HepG2 (cell line): ENCODE data around the gene SLC5A6. TPM values are rescaled to one million over a fixed set of nuclear protein-coding genes. Genes with fewer than 3 reads are reported as not detected.
A peak's percentile ranks its signal among the peaks of the same experiment; 100 is the strongest.

ENCODE experiments used
- BHLHE40 ChIP-seq: IDR thresholded peaks from 2 replicates; pipeline ENCODE4 v1.6.1; 2011; ENCODE audit warnings: low read length, improper control_type of control experiment
- EP300 ChIP-seq, 3 experiments: sonication (generic) in 1 of 3; formaldehyde crosslinking in 1 of 3; IDR thresholded peaks; 2 replicates each; pipeline versions ENCODE4 v1.5.1 to v1.6.1; 2011 to 2020; ENCODE audit warnings: low read depth in 2 of 3, low read length in 2 of 3, borderline replicate concordance in 1 of 3, improper control_type of control experiment in 1 of 3, mild to moderate bottlenecking in 1 of 3, missing genetic modification reagents in 1 of 3, moderate library complexity in 1 of 3
- FOXO1 ChIP-seq: sonication (generic); formaldehyde crosslinking; IDR thresholded peaks from 2 replicates; pipeline ENCODE4 v1.4.0; 2020; ENCODE audit warnings: missing genetic modification reagents
- GATAD1 ChIP-seq: IDR thresholded peaks from 2 replicates; pipeline ENCODE4 v1.6.1; 2016; ENCODE audit warnings: missing genetic modification reagents, missing compliant biosample characterization
- GLI4 ChIP-seq: sonication (generic); formaldehyde crosslinking; IDR thresholded peaks from 2 replicates; pipeline ENCODE4 v1.5.1; 2020; ENCODE audit warnings: missing genetic modification reagents, mild to moderate bottlenecking, moderate library complexity, borderline replicate concordance
- HDAC2 ChIP-seq: sonication (generic); formaldehyde crosslinking; IDR thresholded peaks from 2 replicates; pipeline ENCODE4 v1.4.0; 2020; ENCODE audit warnings: missing genetic modification reagents
- KAT8 ChIP-seq: IDR thresholded peaks from 2 replicates; pipeline ENCODE4 v1.6.1; 2016; ENCODE audit warnings: missing genetic modification reagents, missing compliant biosample characterization
- KLF6 ChIP-seq: IDR thresholded peaks from 2 replicates; pipeline ENCODE4 v1.8.0; 2016; ENCODE audit warnings: missing biosample characterization, missing genetic modification reagents
- NCOA2 ChIP-seq: sonication (generic); formaldehyde crosslinking; IDR thresholded peaks from 2 replicates; pipeline ENCODE4 v1.8.0; 2022; ENCODE audit warnings: inconsistent platforms
- NFE2L2 ChIP-seq: fragments of 150-350 bp; IDR thresholded peaks from 2 replicates; pipeline ENCODE4 v1.6.1; 2014; ENCODE audit warnings: low read length
- POLR2A ChIP-seq, 2 experiments: IDR thresholded peaks; 2 replicates each; pipeline ENCODE4 v1.6.1; 2011; ENCODE audit warnings: low read depth in 2 of 2, low read length in 2 of 2, mild to moderate bottlenecking in 1 of 2, moderate library complexity in 1 of 2; ENCODE audit not compliant: insufficient read depth in 1 of 2
- ZNF17 ChIP-seq: sonication (generic); formaldehyde crosslinking; IDR thresholded peaks from 2 replicates; pipeline ENCODE4 v1.5.0; 2020; ENCODE audit warnings: mild to moderate bottlenecking, missing genetic modification reagents
- ZNF772 ChIP-seq: sonication (generic); formaldehyde crosslinking; IDR thresholded peaks from 2 replicates; pipeline ENCODE4 v1.5.0; 2020; ENCODE audit warnings: mild to moderate bottlenecking, missing genetic modification reagents
- ZNF816 ChIP-seq: sonication (generic); formaldehyde crosslinking; IDR thresholded peaks from 2 replicates; pipeline ENCODE4 v1.8.0; 2022; ENCODE audit warnings: missing genetic modification reagents, mild to moderate bottlenecking, borderline replicate concordance
- ZNF883 ChIP-seq: sonication (generic); formaldehyde crosslinking; IDR thresholded peaks from 2 replicates; pipeline ENCODE4 v1.5.1; 2020; ENCODE audit warnings: mild to moderate bottlenecking, missing genetic modification reagents; ENCODE audit errors: not compliant biosample characterization
- polyA plus RNA-seq, 8 experiments: library from polyadenylated mRNA; depleted of rRNA in 3 of 8; stranded (reverse) in 7 of 8; unstranded in 1 of 8; fragments of >200 nt; fragmentation: Illumina TruSeq in 4 of 8; extraction: Trizol in 4 of 8; gene quantifications; 2 replicates each; pipeline versions ENCODE4 v1.2.1 to v1.2.3, GENCODE V29; 2011 to 2016; ENCODE audit warnings: low read depth in 4 of 8, missing spikeins in 1 of 8, mixed read lengths in 1 of 8; ENCODE audit not compliant: insufficient read depth in 1 of 8
- total RNA-seq, 5 experiments: library from RNA; depleted of rRNA; stranded (reverse); fragments of >200 nt; fragmentation: Illumina TruSeq; extraction: Trizol; gene quantifications; 2 replicates each; pipeline ENCODE4 v1.2.3, GENCODE V29; 2016; ENCODE audit warnings: low read depth in 1 of 5
- TF ChIP-seq, protein P1 (sequence below): sonication (generic); formaldehyde crosslinking; IDR thresholded peaks from 2 replicates; pipeline ENCODE4 v1.9.0; 2022; ENCODE audit warnings: missing genetic modification reagents, mild to moderate bottlenecking, borderline replicate concordance
- TF ChIP-seq, protein P2 (sequence below): sonication (generic); formaldehyde crosslinking; IDR thresholded peaks from 2 replicates; pipeline ENCODE4 v1.8.0; 2022; ENCODE audit warnings: mild to moderate bottlenecking, missing genetic modification reagents, moderate library complexity
- TF ChIP-seq, protein P3 (sequence below): IDR thresholded peaks from 2 replicates; pipeline ENCODE4 v1.6.1; 2016; ENCODE audit warnings: low read depth
- TF ChIP-seq, protein P4 (sequence below): sonication (generic); formaldehyde crosslinking; IDR thresholded peaks from 2 replicates; pipeline ENCODE4 v1.8.0; 2022; ENCODE audit warnings: mild to moderate bottlenecking, missing genetic modification reagents, borderline replicate concordance
- TF ChIP-seq, protein P5 (sequence below): IDR thresholded peaks from 2 replicates; pipeline ENCODE4 v1.6.1; 2016; ENCODE audit warnings: low read depth, control low read depth
- TF ChIP-seq, protein P6 (sequence below): IDR thresholded peaks from 2 replicates; pipeline ENCODE4 v1.6.1; 2012; ENCODE audit warnings: inconsistent platforms

The SLC5A6 gene
- total and polyA plus RNA-seq, 2 of the 13 experiments (the other 11 are each of a cell fraction or from before 2014, with no cell fraction given): 135 to 417 TPM

DNA sequence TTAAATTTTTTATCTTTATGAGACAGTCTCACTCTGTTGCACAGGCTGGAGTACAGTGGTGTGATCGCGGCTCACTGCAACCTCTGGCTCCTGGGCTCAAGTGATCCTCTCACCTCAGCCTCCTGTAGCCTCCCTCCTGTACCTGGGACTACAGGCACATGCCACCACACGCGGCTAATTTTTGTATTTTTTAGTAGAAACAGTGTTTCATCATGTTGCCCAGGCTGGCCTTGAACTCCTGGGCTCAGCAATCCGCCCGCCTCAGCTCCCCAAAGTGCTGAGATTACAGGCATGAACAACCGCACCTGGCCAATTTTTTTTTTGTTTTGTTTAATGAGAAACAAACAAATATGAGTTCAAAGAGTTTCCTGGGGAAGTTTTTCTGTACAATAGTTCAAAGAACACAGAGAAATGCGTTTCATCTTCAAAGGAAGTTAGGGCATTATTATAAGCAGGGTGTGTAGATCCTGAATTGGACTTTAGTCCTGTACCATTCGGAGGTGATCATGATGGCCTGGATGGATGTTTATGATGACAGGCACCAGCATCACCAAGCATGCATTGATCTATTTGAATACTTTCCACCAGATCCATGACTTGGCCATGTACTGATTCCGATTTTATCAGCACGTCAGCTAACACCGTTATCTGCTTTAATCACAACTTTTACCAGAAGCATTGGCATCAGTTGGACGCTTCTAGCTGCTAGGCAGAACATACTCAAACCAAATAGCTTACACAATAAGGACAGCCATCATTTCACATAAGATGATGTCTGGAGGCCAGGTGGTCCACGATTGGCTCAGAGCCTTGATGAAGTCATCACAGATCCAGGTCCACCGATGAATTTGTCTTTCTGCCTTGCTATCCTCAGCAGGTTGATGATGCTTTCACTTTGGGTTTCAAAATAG, 34.4 kb downstream of the SLC5A6 start (continued):
- TF ChIP-seq, protein P1, sequence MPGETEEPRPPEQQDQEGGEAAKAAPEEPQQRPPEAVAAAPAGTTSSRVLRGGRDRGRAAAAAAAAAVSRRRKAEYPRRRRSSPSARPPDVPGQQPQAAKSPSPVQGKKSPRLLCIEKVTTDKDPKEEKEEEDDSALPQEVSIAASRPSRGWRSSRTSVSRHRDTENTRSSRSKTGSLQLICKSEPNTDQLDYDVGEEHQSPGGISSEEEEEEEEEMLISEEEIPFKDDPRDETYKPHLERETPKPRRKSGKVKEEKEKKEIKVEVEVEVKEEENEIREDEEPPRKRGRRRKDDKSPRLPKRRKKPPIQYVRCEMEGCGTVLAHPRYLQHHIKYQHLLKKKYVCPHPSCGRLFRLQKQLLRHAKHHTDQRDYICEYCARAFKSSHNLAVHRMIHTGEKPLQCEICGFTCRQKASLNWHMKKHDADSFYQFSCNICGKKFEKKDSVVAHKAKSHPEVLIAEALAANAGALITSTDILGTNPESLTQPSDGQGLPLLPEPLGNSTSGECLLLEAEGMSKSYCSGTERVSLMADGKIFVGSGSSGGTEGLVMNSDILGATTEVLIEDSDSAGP: peak; percentile 75
- TF ChIP-seq, protein P2, sequence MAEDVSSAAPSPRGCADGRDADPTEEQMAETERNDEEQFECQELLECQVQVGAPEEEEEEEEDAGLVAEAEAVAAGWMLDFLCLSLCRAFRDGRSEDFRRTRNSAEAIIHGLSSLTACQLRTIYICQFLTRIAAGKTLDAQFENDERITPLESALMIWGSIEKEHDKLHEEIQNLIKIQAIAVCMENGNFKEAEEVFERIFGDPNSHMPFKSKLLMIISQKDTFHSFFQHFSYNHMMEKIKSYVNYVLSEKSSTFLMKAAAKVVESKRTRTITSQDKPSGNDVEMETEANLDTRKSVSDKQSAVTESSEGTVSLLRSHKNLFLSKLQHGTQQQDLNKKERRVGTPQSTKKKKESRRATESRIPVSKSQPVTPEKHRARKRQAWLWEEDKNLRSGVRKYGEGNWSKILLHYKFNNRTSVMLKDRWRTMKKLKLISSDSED (CRISPR knock-in tag): no peak
- TF ChIP-seq BHLHE40 (peak; percentile 44; the same call in 1 of the 2 replicates), EP300 (IDR thresholded peaks at IDR 0.05; ENCODE audit: low read depth in 2 of 2, low read length in 2 of 2) (peak; percentile 71 to 98), EP300 (CRISPR knock-in tag; IDR thresholded peaks at IDR 0.05; ENCODE audit: borderline replicate concordance) (peak; percentile 97), ZNF883 (CRISPR knock-in tag) (peak; percentile 53), FOXO1 (CRISPR knock-in tag) (peak; percentile 90), KAT8 (peak; percentile 85), POLR2A (IDR thresholded peaks at IDR 0.05; ENCODE audit: insufficient read depth in 1 of 2, low read depth in 2 of 2, low read length in 2 of 2) (peak in 1 of 2 experiments; percentile 40; a peak in 1 of 4 replicates), NFE2L2 (no peak), HDAC2 (CRISPR knock-in tag) (peak; percentile 81), ZNF17 (CRISPR knock-in tag) (no peak), NCOA2 (CRISPR knock-in tag) (peak; percentile 99), ZNF772 (CRISPR knock-in tag) (peak; percentile 73; the same call in 1 of the 2 replicates), ZNF816 (peak; percentile 71; the same call in 1 of the 2 replicates), GATAD1 (CRISPR knock-in tag) (peak; percentile 51), GLI4 (0 out of 2 replicates have a peak, but pooled peaks have one; percentile 6), KLF6 (peak; percentile 58; the same call in 1 of the 2 replicates)
- TF ChIP-seq, protein P3, sequence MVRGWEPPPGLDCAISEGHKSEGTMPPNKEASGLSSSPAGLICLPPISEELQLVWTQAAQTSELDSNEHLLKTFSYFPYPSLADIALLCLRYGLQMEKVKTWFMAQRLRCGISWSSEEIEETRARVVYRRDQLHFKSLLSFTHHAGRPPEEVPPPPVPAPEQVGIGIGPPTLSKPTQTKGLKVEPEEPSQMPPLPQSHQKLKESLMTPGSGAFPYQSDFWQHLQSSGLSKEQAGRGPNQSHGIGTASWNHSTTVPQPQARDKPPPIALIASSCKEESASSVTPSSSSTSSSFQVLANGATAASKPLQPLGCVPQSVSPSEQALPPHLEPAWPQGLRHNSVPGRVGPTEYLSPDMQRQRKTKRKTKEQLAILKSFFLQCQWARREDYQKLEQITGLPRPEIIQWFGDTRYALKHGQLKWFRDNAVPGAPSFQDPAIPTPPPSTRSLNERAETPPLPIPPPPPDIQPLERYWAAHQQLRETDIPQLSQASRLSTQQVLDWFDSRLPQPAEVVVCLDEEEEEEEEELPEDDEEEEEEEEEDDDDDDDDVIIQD (CRISPR knock-in tag): peak; percentile 73
- TF ChIP-seq, protein P4, sequence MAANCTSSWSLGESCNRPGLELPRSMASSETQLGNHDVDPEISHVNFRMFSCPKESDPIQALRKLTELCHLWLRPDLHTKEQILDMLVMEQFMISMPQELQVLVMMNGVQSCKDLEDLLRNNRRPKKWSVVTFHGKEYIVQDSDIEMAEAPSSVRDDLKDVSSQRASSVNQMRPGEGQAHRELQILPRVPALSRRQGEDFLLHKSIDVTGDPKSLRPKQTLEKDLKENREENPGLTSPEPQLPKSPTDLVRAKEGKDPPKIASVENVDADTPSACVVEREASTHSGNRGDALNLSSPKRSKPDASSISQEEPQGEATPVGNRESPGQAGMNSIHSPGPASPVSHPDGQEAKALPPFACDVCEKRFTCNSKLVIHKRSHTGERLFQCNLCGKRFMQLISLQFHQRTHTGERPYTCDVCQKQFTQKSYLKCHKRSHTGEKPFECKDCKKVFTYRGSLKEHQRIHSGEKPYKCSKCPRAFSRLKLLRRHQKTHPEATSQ (CRISPR knock-in tag): no peak; the same call in 1 of the 2 replicates
- TF ChIP-seq, protein P5, sequence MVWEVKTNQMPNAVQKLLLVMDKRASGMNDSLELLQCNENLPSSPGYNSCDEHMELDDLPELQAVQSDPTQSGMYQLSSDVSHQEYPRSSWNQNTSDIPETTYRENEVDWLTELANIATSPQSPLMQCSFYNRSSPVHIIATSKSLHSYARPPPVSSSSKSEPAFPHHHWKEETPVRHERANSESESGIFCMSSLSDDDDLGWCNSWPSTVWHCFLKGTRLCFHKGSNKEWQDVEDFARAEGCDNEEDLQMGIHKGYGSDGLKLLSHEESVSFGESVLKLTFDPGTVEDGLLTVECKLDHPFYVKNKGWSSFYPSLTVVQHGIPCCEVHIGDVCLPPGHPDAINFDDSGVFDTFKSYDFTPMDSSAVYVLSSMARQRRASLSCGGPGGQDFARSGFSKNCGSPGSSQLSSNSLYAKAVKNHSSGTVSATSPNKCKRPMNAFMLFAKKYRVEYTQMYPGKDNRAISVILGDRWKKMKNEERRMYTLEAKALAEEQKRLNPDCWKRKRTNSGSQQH (CRISPR knock-in tag): no peak
- TF ChIP-seq, protein P6, sequence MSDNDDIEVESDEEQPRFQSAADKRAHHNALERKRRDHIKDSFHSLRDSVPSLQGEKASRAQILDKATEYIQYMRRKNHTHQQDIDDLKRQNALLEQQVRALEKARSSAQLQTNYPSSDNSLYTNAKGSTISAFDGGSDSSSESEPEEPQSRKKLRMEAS: peak; percentile 92
